ENCODE data around the gene EBNA1BP2.
"Not testable (repeated sequence)": the region's sequence is repeated elsewhere in the genome, so short reads cannot be mapped to it uniquely, and the experiment has no call there.

The EBNA1BP2 gene, protein sequence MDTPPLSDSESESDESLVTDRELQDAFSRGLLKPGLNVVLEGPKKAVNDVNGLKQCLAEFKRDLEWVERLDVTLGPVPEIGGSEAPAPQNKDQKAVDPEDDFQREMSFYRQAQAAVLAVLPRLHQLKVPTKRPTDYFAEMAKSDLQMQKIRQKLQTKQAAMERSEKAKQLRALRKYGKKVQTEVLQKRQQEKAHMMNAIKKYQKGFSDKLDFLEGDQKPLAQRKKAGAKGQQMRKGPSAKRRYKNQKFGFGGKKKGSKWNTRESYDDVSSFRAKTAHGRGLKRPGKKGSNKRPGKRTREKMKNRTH

DNA sequence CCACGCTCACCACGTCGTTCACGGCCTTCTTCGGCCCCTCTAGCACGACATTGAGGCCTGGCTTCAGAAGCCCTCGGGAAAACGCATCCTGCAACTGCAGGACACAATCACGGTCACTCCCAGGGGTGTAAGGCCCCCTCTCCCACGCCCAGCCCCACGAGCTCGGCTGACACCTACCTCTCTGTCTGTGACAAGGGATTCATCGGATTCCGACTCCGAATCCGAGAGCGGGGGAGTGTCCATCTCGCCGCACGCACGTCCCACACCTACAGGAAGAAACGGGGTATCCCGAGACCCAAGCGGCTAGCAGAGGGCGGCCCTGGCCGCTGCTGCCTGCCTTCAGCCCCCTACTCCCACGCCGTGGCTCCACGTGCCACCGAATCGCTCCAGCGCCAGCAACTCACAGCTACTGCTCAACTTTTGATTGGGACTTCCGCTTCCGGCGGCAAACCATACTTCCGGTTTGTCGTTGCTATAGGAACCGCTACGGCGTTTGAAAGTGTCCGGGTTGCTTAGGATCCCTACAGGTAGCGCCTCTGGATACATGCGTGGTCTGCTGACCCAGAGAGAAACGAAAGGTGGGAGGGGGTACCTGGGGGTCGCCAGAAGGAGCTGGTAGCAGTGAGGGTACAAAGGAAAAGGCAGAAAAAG, at the start of gene EBNA1BP2, which contains the start of gene CFAP57:
TSS of gene EBNA1BP2 (minus strand) at position 415 of the 651 bp plus-strand sequence. CDS start at position 243, 172 bp downstream.
TSS of gene CFAP57 (plus strand) at position 455 of the 651 bp plus-strand sequence. CDS start 424 bp downstream, outside the sequence.
- DNase-seq, result peak; percentile 92

DNA sequence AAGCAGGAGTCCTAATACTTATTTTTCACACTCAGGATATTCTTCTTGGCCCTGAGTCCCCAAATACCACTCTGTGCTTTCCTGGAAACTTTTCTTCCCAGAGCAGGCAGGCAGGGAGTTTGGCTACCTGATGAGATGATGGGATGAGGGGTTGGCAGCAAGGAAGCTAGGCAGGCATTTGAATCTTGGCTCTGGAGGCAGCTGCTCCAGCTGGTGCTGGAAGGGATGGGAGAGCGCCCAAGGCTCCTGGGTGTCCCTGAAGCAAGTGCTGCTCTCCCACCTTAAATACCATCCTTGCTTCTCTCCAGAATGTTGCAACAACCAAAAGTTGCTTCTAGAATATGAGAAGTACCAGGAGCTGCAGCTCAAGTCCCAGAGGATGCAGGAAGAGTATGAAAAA, 49.7 kb upstream of the EBNA1BP2 start:
- DNase-seq, result no peak

DNA sequence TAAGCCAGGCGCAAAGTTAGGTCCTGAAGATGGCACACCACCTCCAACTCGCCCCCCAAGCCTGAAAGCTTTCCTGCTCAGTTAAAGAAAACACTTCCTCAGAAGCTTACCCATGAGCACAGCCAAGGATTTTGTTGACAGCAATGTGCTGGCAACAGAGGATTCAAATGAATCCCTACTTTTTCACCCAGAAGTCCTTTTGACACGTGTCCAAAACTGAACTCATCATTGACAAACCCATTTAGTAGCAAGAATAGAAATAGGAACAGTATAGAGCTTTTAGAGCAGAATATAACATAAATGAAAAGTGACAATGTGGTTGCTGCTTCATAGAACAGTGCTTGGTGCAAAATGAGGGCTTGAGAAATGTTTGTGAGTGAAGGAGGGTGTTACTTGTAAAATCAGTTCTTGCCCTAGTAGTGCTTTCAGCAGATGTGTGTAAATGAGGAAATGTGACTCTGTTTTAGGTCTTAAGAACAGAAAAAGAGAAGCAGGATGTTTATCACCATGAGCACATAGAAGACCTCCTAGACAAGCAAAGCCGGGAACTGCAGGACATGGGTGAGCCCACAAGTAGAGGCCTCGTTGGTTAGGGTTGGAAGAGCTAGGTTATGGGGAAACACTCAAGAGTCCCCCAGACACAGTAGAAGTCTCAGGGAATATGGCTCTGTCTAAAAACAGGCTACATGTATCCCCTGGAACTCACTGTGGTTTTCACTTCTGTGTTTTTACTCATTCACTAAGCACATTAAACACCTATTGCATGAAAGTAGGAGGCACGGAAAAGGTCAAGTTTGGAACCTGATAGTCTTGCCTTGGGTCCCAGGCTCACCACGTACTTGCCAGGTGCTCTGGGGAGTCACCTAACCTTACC, 49.1 kb upstream of the EBNA1BP2 start:
- DNase-seq, result no peak

DNA sequence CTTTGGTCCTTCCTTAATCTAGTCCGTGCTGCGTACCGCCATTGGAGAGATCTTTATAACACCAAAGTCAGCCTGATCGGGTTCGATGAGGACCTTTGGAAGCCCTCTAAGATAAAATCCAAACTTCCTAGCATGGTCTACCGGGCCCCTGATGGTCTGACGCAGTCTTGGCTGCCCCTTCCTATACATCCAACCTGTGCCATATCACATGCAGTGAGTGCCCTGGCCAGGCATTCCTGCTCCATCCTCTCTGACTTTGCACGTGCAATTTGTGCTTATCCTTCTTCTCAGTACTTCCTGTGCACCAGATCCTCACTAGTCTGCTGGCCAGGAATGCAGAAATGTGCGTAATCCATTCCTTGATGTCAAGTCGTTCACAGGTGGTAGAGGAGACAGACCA, 45.7 kb upstream of the EBNA1BP2 start:
- DNase-seq, result no peak

DNA sequence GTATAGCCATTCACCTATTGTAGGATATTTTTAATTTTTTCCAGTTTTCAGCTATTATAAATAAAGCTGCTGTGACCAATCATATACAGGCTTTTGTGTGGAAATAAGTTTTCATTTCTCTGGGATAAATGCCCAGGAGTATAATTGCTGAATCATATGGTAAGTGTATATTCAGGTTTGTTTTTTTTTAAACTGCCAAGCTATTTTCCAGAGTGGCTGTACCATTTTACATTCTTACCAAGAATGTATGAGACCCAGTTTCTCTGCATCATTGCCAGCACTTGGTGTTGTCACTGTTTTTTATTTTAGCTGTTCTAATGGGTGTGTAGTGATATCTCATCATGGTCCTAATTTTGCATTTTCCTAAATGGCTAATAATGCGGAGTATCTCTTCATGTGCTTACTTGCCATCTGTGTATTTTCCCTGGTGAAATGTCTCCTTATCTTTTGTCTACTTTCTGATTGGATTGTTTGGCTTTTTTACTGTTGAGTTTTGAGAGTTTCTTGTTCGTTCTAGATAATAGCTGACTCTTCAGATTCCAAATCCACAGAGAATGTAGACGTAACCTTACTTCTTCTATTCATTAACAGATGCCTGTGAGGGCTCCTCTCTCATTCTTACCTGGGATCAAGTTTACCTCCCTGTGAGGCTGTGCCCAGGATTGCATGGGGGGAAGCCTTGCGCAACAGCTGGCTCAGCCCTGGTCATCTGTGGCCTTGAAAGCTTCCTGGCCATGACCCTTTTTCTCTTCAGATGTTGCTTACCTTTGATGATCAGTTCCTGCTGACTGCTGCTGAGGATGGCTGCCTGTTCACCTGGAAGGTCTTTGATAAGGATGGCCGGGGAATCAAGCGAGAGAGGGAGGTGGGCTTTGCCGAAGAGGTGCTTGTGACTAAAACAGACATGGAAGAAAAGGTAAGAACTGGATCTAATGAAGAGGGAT, 42.7 kb upstream of the EBNA1BP2 start:
- DNase-seq, result no peak

DNA sequence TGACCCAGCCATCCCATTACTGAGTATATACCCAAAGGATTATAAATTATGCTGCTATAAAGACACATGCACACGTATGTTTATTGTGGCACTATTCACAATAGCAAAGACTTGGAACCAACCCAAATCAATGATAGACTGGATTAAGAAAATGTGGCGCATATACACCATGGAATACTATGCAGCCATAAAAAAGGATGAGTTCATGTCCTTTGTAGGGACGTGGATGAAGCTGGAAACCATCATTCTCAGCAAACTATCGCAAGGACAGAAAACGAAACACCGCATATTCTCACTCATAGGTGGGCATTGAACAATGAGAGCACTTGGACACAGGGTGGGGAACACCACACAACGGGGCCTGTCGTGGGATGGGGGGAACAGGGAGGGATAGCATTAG, 36.2 kb upstream of the EBNA1BP2 start:
- not testable (repeated sequence) for DNase-seq

DNA sequence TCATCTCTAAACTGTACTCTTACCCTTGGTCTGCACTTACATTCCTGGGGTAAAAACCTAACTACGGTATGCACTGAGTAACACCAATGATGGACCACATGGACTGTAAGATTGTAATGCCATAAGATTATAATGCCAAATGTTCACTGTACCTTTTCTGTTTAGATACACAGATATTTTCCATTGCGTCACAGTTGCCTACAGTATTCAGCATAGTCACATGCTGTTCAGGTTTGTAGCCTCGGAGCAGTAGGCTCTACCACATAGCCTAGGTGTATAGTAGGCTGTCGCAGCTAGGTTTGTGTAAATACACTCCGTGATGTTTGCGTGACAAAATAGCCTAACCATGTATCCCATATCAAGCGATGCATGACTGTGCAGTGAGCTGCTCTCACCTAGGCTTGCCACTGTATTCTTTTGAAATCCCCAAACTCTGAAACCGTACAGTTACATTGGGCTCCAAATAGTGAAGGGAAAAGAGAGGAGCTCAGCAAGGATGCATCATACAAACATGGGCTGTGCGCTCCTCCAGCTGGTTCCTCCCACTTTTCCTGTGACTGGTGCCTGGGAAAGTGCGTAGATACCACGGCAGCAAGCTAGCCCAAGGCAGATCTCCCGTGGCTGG, 35.3 kb upstream of the EBNA1BP2 start:
- no peak for DNase-seq

DNA sequence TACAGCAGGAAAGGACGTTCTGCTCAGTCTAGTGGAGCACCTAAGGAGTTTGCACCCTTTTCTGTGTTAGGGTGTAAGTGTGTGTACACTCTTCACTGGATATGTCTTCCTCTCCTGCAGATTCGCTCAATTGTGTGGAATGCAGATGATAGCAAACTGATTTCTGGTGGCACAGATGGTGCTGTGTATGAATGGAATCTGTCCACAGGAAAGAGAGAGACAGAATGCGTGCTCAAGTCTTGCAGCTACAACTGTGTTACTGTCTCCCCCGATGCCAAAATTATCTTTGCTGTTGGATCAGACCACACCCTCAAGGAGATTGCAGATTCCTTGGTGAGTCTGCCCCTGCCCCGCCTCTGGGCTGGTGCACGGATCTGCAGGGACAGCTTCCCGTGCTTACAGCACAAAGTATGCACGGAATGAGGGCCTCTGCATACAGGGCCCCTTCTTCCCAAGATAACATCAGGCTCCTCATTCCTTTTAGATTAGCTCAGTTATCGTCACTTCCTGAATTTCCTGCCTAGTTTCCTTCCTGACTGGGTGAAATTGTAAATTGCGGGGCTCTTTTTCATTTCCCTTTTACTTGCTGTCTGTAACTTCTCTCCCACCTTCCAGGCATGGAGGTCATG, 34.6 kb upstream of the EBNA1BP2 start:
- no peak for DNase-seq

DNA sequence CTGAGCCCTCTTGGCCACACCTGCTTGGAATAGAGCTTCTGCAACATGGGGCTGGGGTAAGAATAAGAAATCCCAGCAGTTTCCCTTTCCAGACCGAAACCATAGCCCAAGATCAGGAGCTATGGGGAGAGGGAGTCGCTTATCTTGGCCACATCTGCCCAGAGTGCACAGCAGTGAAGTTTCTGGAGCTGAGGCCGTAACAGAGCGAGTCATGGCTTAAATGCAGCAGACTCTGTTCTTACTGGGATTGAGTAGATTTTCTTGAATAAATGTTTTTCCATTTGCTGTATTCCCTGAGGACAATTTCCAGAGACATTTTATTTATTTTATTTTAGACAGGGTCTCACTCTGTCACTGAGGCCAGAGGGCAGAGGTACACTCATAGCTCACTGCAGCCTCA, 33.6 kb upstream of the EBNA1BP2 start:
- DNase-seq, result no peak

DNA sequence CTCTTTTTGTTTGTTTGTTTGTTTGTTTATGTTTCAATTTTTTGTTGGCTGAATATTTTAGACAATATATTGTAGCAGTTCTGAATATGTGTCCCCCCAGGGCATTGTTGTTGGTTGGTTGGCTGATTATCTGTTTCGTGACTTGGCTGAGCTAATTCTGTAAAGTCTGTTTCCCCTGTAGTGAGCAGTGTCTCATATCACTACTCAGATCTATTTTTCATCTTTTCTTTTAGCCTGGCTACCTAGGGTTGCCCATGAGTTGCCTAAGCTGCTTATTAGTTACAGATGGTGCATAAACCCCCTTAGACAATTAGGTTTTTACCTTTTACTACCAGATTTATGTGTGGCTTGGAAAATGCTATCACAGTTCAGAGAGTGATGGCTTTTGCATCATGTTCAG, 32.3 kb upstream of the EBNA1BP2 start:
- DNase-seq, result no peak

DNA sequence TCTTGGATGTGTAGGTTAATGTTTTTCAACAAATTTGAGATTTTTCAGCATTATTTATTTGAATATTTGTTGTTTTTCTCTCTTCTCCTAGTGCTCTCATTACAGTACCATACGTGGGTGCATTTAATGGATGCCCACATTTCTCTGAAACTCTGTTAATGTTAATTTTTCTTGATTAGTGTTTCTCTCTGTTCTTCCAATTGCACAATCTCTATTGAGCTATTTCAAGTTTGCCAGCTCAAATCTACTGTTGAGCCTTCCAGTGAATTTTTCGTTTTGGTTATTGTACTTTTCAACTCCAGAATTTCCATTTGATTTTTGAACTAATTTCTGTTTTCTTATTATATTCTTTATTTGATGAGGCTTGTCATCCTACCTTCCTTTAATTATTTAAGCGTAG, 31.8 kb upstream of the EBNA1BP2 start:
- DNase-seq, result no peak

DNA sequence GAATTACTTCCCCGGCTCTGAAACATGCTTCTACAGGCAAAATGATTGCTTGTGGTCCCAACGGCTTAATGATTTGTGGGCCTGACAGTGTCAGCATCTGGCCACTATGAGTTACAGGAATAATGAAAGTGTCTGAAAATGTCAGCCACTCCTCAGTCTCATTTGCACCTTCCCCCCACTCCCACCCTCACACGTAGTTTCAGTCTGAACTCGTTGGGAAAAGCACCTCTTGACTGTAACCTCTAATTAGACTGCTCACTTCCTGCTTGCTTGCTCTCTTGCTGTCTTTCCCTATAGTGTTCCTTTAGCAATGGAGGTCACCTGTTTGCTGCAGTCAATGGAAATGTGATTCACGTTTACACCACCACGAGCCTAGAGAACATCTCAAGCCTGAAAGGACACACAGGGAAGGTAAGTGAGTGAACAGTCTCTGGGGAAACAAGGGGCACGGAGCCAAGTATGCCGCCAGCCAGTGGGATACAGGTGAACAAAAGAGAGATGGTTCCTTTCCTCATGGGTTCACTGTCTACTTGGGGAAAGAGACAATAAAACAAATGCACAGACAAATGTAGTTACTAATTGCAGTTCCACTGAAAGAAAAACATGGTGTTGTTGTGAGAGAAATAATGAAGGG, 27.1 kb upstream of the EBNA1BP2 start:
- no peak for DNase-seq

DNA sequence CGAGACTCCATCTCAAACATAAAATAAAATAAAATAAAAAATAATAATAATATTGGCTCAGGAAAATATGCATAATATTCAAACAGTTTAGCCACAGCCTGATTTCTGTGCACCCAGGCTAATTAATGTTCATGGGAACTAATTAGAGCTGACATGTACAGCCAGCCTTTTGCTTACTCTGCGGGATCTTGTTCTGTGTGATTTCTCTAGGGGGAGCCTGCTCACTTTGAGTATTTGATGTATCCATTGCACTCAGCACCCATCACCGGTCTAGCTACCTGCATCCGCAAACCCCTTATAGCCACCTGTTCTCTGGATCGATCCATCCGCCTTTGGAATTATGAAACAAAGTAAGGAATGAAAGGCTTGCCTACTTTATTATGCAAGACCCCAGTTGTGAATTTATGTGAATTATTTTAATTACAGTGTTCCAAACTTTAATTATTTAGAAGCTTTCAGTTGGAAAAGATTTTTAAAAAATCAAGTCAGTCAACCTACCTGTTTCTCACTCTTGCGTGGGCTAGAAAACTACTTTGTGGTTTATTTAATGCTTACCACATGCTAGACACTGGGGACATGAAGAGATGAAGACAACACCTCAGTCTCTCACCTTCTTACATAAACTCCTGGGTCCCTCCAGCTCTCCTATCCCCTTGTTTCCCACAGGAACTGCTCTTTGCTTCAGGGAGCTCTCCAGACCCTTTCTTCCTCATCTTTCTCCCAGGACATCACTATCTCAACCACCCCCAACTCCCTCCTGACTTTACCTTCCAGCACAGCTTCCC, 25.4 kb upstream of the EBNA1BP2 start:
- no peak for DNase-seq

DNA sequence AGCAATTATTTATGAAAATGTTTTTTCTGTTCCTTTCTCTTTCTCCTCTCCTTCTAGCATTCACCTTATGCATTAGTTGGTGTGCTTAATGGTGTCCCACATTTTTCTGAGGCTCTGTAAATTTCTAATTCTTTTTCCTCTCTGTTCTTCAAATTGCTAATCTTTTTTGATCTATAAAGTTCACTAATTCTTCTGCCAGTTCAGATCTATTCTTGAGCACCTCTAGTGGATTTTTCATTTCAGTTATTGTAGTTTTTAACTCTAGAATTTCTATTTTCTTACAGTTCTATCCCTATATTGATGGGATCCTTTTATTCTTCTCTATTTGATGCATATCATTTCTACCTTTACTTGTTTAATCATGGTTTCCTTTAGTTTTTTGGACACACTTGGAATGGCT, 22.4 kb upstream of the EBNA1BP2 start:
- no peak for DNase-seq

DNA sequence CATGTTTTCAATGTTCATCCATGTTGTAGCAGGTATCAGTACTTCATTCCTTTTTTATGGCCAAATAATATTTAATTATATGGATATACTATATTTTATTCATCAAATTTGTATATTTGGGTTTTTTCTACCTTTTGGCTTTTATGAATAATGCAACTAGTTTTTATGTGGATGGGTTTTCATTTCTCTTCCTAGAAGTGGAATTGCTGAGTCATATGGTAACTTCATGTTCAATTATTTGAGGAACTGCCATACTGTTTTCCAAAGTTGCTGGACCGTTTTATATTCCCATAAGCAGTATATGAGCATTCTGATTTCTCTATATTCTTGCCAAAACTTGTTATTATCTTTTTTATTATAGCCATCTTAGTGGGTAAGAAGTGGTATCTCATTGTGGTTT, 16.0 kb upstream of the EBNA1BP2 start:
- DNase-seq, result no peak

DNA sequence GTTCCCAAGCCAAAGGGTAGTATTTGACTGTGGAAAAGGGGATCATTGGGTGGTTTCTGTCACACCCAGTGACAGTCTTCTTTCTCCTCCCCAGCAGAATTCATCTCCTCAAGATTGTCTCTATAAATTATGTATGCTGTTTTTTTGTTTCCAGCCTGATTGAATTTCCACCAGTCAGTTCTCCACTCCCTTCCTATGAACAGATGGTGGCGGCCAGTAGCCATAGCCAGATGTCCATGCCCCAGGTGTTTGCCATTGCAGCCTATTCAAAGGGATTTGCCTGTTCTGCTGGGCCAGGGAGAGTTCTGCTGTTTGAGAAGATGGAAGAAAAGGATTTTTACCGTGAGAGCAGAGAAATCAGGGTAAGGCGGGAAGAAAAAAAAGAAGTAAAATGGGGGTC, 12.9 kb upstream of the EBNA1BP2 start:
- no peak for DNase-seq

DNA sequence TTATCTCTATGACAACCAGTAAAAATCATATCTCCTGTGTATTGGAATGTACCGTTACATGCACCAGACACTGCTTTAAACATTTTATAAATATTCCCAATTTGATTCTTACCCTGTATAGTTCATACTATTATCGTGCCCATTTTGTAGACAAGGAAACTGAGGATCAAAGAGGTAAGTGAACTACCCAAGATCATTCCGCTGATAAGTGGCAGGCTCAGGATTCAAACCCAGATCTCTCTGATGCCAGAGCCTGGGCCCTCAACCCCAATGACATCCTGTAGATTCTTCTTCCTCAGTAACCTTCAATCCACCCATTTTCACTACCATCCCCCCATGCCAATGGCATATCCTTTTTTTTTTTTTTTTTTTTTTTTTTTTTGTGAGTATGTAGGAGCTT, 12.3 kb upstream of the EBNA1BP2 start:
- no peak for DNase-seq

DNA sequence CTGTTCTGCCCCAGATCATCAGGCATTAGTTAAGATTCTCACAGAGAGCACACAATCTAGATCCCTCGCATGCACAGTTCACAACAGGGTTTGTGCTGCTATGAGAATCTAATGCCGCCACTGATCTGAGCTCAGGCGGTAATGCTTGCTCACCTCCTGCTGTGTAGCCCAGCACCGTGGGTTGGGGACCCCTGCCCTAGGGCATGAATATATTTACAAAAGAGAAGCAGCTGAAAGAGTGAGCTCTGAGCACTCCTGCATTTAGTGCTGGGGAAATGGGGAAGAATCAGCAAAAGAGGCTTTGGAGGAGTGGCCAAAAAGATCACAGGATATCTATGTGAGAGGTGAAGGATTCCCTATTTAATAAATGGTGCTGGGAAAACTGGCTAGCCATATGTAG, 5.6 kb upstream of the EBNA1BP2 start:
- no peak for DNase-seq

DNA sequence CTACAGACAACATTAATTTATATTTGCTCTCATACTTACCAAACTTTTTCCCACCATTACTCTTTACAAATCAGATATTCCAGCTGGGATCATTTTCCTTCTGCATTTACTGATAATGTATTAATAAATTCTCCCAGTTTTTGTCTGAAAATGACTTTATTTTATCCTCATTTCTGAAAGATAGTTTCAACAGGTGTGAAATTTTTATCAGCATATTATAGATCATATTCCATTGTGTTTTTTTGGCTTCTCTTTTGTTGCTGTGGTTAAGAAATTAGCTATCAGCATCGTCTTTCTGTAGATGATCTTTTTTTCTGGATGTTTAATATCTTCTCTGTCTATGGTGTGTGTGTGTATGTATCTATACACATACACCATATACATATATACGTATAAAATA, 2.8 kb upstream of the EBNA1BP2 start:
- DNase-seq, result no peak

DNA sequence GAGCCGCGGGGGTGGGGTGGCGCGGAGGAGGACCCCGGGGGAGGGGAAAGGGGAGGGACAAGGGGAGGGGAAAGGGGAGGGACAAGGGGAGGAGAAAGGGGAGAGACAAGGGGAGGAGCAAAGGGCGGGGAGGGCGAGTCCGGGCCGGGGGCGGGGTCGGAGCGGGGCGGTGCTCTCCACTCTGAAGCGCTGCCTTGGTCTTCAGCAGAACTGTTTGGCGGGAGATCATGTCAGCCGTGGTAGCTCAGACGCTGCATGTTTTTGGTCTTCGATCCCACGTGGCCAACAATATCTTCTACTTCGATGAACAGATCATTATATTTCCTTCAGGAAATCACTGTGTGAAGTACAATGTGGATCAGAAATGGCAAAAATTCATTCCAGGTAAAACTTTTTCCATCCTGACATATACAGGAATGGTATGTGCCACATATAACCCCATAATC, 460 bp upstream of the EBNA1BP2 start:
- DNase-seq, result no peak

All from activated effector memory CD4-positive, alpha-beta T cell treated with Interleukin-2 at 50 U/mL for 16 hours (primary cell).